Testis (tissue), 2 donors: ENCODE results near the gene C1orf198.

Source experiments
- POLR2A ChIP-seq: fragments of 450-650 bp; IDR thresholded peaks from one replicate; pipeline ENCODE4 v1.6.1; 2017; ENCODE audit warnings: antibody characterized with exemption, mild to moderate bottlenecking, moderate library complexity
- TF ChIP-seq, protein P1 (sequence below), 3 experiments: fragments of 450-650 bp in 2 of 3; fragments of 200-600 bp in 1 of 3; sonication (generic) in 1 of 3; IDR thresholded peaks; one replicate each; pipeline ENCODE4 v1.5.1; 2016 to 2019; ENCODE audit warnings: antibody characterized with exemption in 3 of 3, mild to moderate bottlenecking in 2 of 3, moderate library complexity in 1 of 3

GRCh38 chr1:230787471-230787870, 80.8 kb downstream of the C1orf198 start:
- TF ChIP-seq, protein P1, sequence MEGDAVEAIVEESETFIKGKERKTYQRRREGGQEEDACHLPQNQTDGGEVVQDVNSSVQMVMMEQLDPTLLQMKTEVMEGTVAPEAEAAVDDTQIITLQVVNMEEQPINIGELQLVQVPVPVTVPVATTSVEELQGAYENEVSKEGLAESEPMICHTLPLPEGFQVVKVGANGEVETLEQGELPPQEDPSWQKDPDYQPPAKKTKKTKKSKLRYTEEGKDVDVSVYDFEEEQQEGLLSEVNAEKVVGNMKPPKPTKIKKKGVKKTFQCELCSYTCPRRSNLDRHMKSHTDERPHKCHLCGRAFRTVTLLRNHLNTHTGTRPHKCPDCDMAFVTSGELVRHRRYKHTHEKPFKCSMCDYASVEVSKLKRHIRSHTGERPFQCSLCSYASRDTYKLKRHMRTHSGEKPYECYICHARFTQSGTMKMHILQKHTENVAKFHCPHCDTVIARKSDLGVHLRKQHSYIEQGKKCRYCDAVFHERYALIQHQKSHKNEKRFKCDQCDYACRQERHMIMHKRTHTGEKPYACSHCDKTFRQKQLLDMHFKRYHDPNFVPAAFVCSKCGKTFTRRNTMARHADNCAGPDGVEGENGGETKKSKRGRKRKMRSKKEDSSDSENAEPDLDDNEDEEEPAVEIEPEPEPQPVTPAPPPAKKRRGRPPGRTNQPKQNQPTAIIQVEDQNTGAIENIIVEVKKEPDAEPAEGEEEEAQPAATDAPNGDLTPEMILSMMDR (IDR thresholded peaks at IDR 0.05): no peak
- TF ChIP-seq POLR2A: no peak
